MM.1S (cell line): ENCODE results near the gene C6.
"Not testable (repeated sequence)": the region's sequence is repeated elsewhere in the genome, so short reads cannot be mapped to it uniquely, and the experiment has no call there.

ENCODE experiments used
- DNase-seq: peaks from one replicate; pipeline ENCODE4 v3.0.0-alpha.2; 2015
- H2AFZ ChIP-seq: fragments of 300-600 bp; sonication (generic); 2 replicates; pipeline ENCODE4 v1.6.0; 2016; ENCODE audit warnings: antibody characterized with exemption, low read length
- H3F3A ChIP-seq: fragments of 300-600 bp; sonication (generic); 2 replicates; pipeline ENCODE4 v1.6.1; 2016; ENCODE audit warnings: mild to moderate bottlenecking, antibody characterized with exemption, low read length, moderate library complexity, mixed read lengths; ENCODE audit not compliant: insufficient read depth
- H3K27ac ChIP-seq: fragments of 300-600 bp; sonication (generic); 2 replicates; pipeline ENCODE4 v1.5.1; 2016; ENCODE audit warnings: mild to moderate bottlenecking, low read length
- H3K27me3 ChIP-seq: fragments of 300-600 bp; sonication (generic); replicated peaks from 2 replicates; pipeline ENCODE4 v1.6.0; 2016; ENCODE audit warnings: low read length; ENCODE audit not compliant: insufficient read depth
- H3K36me3 ChIP-seq: fragments of 300-600 bp; sonication (generic); replicated peaks from 2 replicates; pipeline ENCODE4 v1.6.1; 2016; ENCODE audit warnings: mild to moderate bottlenecking, low read length, mixed read lengths; ENCODE audit not compliant: insufficient read depth
- H3K4me1 ChIP-seq: fragments of 300-600 bp; sonication (generic); 2 replicates; pipeline ENCODE4 v1.6.1; 2016; ENCODE audit warnings: low read length, mixed read lengths
- H3K4me2 ChIP-seq: fragments of 300-600 bp; sonication (generic); 2 replicates; pipeline ENCODE4 v1.6.0; 2016; ENCODE audit warnings: low read depth, low read length
- H3K4me3 ChIP-seq: fragments of 300-600 bp; sonication (generic); 2 replicates; pipeline ENCODE4 v1.5.1; 2016; ENCODE audit warnings: low read length, mixed read lengths
- H3K79me2 ChIP-seq: fragments of 300-600 bp; sonication (generic); 2 replicates; pipeline ENCODE4 v1.6.1; 2016; ENCODE audit warnings: mixed run types, low read length, mixed read lengths
- H3K9ac ChIP-seq: fragments of 300-600 bp; sonication (generic); 2 replicates; pipeline ENCODE4 v1.6.1; 2016; ENCODE audit warnings: low read length, mixed read lengths
- H3K9me2 ChIP-seq: fragments of 300-600 bp; sonication (generic); replicated peaks from 2 replicates; pipeline ENCODE4 v1.6.1; 2016; ENCODE audit warnings: mild to moderate bottlenecking, low read length, mixed read lengths; ENCODE audit not compliant: insufficient read depth
- H3K9me3 ChIP-seq: fragments of 300-600 bp; sonication (generic); replicated peaks from 2 replicates; pipeline ENCODE4 v1.6.1; 2016; ENCODE audit warnings: mild to moderate bottlenecking, low read length, mixed read lengths; ENCODE audit not compliant: insufficient read depth
- H4K20me1 ChIP-seq: fragments of 300-600 bp; sonication (generic); 2 replicates; pipeline ENCODE4 v1.6.1; 2016; ENCODE audit warnings: mild to moderate bottlenecking, low read length, moderate library complexity, mixed read lengths; ENCODE audit not compliant: insufficient read depth
- CTCF ChIP-seq: fragments of 300-600 bp; sonication (generic); IDR thresholded peaks from 2 replicates; pipeline ENCODE4 v1.5.1; 2016; ENCODE audit warnings: antibody characterized with exemption, low read length, mixed read lengths
- EZH2 ChIP-seq: fragments of 300-600 bp; sonication (generic); optimal IDR thresholded peaks from 2 replicates; pipeline ENCODE3; 2017; ENCODE audit warnings: low read depth, mild to moderate bottlenecking, antibody characterized with exemption, low read length, mixed read lengths
- EZH2phosphoT487 ChIP-seq: fragments of 300-600 bp; sonication (generic); IDR thresholded peaks from 2 replicates; pipeline ENCODE4 v1.6.1; 2018; ENCODE audit warnings: antibody characterized with exemption, low read length

C6 gene

DNA sequence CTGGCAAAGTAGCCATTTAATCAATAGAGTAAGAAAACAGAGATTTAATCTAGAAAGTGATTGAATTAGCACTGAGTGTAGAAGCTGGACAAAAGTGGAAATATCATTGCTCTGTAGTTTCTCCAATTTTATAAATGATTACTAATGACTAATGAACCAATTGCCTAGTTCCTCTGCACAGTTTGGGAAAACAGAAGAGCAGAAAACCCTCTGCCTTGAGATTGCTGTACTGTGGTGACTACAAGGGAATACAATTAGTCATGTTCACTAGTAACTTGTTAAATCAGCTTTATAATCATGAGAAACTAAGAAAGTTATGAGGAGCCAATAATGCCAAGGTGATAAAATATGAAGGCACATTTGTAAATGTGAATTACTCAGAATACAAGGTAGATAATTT is 21.1 kb upstream of the C6 start:
- H3F3A ChIP-seq = no peaks in the 10 kb centered on the region
- no peaks in the 10 kb centered on the region for H3K4me1 ChIP-seq
- H2AFZ ChIP-seq = no peak overlapping the region
- no peak overlapping the region for H3K4me3 ChIP-seq
- H4K20me1 ChIP-seq = no peaks in the 10 kb centered on the region
- H3K27me3 ChIP-seq = no peaks in the 10 kb centered on the region
- no peaks in the 10 kb centered on the region for H3K9me3 ChIP-seq
- no peaks in the 10 kb centered on the region for H3K79me2 ChIP-seq
- TF ChIP-seq EZH2phosphoT487 = no peak
- TF ChIP-seq EZH2 = no peak
- no peak for TF ChIP-seq CTCF
- no peaks in the 10 kb centered on the region for H3K36me3 ChIP-seq
- DNase-seq = no peak
- no peak overlapping the region for H3K4me2 ChIP-seq
- H3K9ac ChIP-seq = no peak overlapping the region
- H3K27ac ChIP-seq = no peak overlapping the region
- H3K9me2 ChIP-seq = no peaks in the 10 kb centered on the region

DNA sequence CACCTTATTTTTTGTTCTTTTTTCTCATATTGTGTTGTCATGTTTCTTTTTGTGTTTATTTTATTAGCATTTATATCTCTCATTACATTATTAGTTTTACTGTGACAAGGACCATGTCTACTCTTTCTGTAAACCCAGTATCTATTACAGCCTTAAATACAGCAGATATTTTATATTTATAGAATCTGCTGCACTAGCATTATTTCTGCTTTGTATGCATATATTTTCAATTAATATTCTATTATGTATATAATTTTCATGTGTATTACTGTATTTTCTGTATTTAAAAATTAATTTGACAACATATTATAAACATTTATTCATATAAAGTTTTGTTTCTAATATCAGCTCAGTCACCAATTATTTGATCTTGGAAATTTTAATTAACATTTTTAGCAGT is 19.5 kb upstream of the C6 start:
- no peak overlapping the region for H3K9ac ChIP-seq
- DNase-seq = no peak
- no peaks in the 10 kb centered on the region for H3K9me3 ChIP-seq
- no peak overlapping the region for H3K4me3 ChIP-seq
- no peak overlapping the region for H3K4me2 ChIP-seq
- H3K4me1 ChIP-seq = no peaks in the 10 kb centered on the region
- H3K9me2 ChIP-seq = no peaks in the 10 kb centered on the region
- H3K79me2 ChIP-seq = no peaks in the 10 kb centered on the region
- no peaks in the 10 kb centered on the region for H3K36me3 ChIP-seq
- TF ChIP-seq EZH2phosphoT487 = no peak
- TF ChIP-seq CTCF = no peak
- TF ChIP-seq EZH2 = no peak
- H3K27me3 ChIP-seq = no peaks in the 10 kb centered on the region
- no peaks in the 10 kb centered on the region for H3F3A ChIP-seq
- H2AFZ ChIP-seq = no peak overlapping the region
- no peaks in the 10 kb centered on the region for H4K20me1 ChIP-seq
- no peak overlapping the region for H3K27ac ChIP-seq

DNA sequence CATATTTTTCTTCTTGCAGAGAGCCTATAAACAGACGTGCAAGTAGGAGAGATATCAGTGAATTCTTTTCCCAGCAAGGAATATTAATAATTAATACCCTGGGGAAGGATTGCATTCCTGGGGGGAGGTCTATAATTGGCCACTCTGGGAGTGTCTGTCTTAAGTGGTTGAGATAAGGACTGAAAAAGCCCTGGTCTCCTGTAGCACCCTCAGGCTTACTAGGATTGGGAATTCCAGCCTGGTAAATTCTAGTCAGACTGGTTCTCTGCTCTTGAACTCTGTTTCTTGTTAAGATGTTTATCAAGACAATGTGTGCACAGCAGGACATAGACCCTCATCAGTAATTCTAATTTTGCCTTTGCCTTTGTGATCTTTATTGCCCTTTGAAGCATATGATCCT is 16.9 kb upstream of the C6 start:
- not testable (repeated sequence) for H3K36me3 ChIP-seq

GRCh38 chr5:41223962-41224361 is 10.6 kb upstream of the C6 start:
- Histone ChIP-seq H2AFZ (no peak overlapping the region), H3K4me2 (no peak overlapping the region)

More for the DNA sequence above, 16.9 kb upstream of the C6 start:
- not testable (repeated sequence) for H3K9me2 ChIP-seq, DNase-seq, H4K20me1 ChIP-seq, H3K9ac ChIP-seq, H3F3A ChIP-seq, H3K4me1 ChIP-seq, H2AFZ ChIP-seq, H3K4me2 ChIP-seq, H3K27me3 ChIP-seq, H3K79me2 ChIP-seq, H3K9me3 ChIP-seq, H3K4me3 ChIP-seq, H3K27ac ChIP-seq

More at GRCh38 chr5:41223962-41224361, 10.6 kb upstream of the C6 start:
- Histone ChIP-seq H3K36me3 (no peaks in the 10 kb centered on the region), H3F3A (no peaks in the 10 kb centered on the region), H3K27ac (no peak overlapping the region), H3K9me2 (no peaks in the 10 kb centered on the region), H4K20me1 (no peaks in the 10 kb centered on the region), H3K4me1 (no peaks in the 10 kb centered on the region), H3K4me3 (no peak overlapping the region), H3K79me2 (no peaks in the 10 kb centered on the region), H3K9ac (no peak overlapping the region), H3K27me3 (no peaks in the 10 kb centered on the region), H3K9me3 (no peaks in the 10 kb centered on the region)
- DNase-seq = no peak
- TF ChIP-seq CTCF (no peak), EZH2 (no peak)
